Measurements from ENCODE around the gene HDAC5. TPM values are rescaled to one million over a fixed set of nuclear protein-coding genes. Genes with fewer than 3 reads are reported as not detected.

Gene HDAC5
- total RNA-seq, 1 donor from 2014 or later = 81.4 TPM

GRCh38 chr17:44076716-44077594 is 46.5 kb downstream of the HDAC5 start:
- ATAC-seq = no peak
- intact Hi-C loops (cut with micrococcal nuclease) = no loop called here
- no peak for DNase-seq

- ATAC-seq (no peak), DNase-seq (no peak)
- intact Hi-C loops (cut with micrococcal nuclease) = no loop called here
These were observed 47.7 kb downstream of the HDAC5 start for GRCh38 chr17:44075598-44076293.

- DNase-seq (no peak), ATAC-seq (no peak)
- intact Hi-C loops (cut with micrococcal nuclease) = no loop called here
These were observed 48.5 kb downstream of the HDAC5 start for GRCh38 chr17:44074911-44075285.

GRCh38 chr17:44074231-44074910 is 49.1 kb downstream of the HDAC5 start:
- DNase-seq (no peak), ATAC-seq (no peak)
- intact Hi-C loops (cut with micrococcal nuclease) = no loop called here

- DNase-seq (no peak), ATAC-seq (no peak)
- intact Hi-C loops (cut with micrococcal nuclease) = no loop called here
These were observed 51.7 kb downstream of the HDAC5 start for GRCh38 chr17:44071772-44072171.

GRCh38 chr17:44071198-44071520 is 52.3 kb downstream of the HDAC5 start:
- no peak for ATAC-seq
- intact Hi-C loops (cut with micrococcal nuclease) = no loop called here
- no peak for DNase-seq

- intact Hi-C loops (cut with micrococcal nuclease) = no loop called here
- ATAC-seq = peak; percentile 93
- DNase-seq = peak; percentile 96
These were observed 52.8 kb downstream of the HDAC5 start, which contains the start of gene G6PC3 for GRCh38 chr17:44070455-44071197. Gene G6PC3, plus strand, starts transcription at chr17:44070735. Its CDS starts 231 bp downstream, at chr17:44070966.

- intact Hi-C loops (cut with micrococcal nuclease) = loop anchor here (10.0 kb wide), 1 partner anchor 55 kb away; the partner anchor contains the start of gene HDAC5
- DNase-seq = no peak
- ATAC-seq = no peak
These were observed 53.4 kb downstream of the HDAC5 start for GRCh38 chr17:44069974-44070454.

- intact Hi-C loops (cut with micrococcal nuclease) = loop anchor here (10.0 kb wide), 1 partner anchor 57 kb away; the partner anchor contains the start of gene HDAC5
- ATAC-seq (no peak), DNase-seq (no peak)
These were observed 55.9 kb downstream of the HDAC5 start for GRCh38 chr17:44067545-44067940.

- peak; percentile 82 for ATAC-seq
- intact Hi-C loops (cut with micrococcal nuclease) = loop anchor here (10.0 kb wide), 1 partner anchor 58 kb away; the partner anchor contains the start of gene HDAC5
- DNase-seq = peak; percentile 95
These were observed 57.1 kb downstream of the HDAC5 start, which contains the start of gene LSM12 for GRCh38 chr17:44066204-44066930. Gene LSM12, minus strand, starts transcription at chr17:44066671. Its CDS starts 84 bp downstream, at chr17:44066587.

- intact Hi-C loops (cut with micrococcal nuclease) = loop anchor here (10.0 kb wide), 1 partner anchor 59 kb away; the partner anchor contains the start of gene HDAC5
- ATAC-seq = no peak
- no peak for DNase-seq
These were observed 57.7 kb downstream of the HDAC5 start for GRCh38 chr17:44065668-44066203.

GRCh38 chr17:44063704-44064639 is 59.5 kb downstream of the HDAC5 start:
- DNase-seq (no peak), ATAC-seq (no peak)
- intact Hi-C loops (cut with micrococcal nuclease) = loop anchor here (10.0 kb wide), 1 partner anchor 61 kb away; the partner anchor contains the start of gene HDAC5

GRCh38 chr17:44062871-44063270 is 60.6 kb downstream of the HDAC5 start:
- no peak for ATAC-seq
- intact Hi-C loops (cut with micrococcal nuclease) = loop anchor here (10.0 kb wide), 1 partner anchor 62 kb away; the partner anchor contains the start of gene HDAC5
- no peak for DNase-seq

- no peak for DNase-seq
- intact Hi-C loops (cut with micrococcal nuclease) = loop anchor here (10.0 kb wide), 1 partner anchor 63 kb away; the partner anchor contains the start of gene HDAC5
- ATAC-seq = no peak
These were observed 62.0 kb downstream of the HDAC5 start for GRCh38 chr17:44061446-44061845.

- DNase-seq (no peak), ATAC-seq (no peak)
- intact Hi-C loops (cut with micrococcal nuclease) = no loop called here
These were observed 64.1 kb downstream of the HDAC5 start for GRCh38 chr17:44059101-44059892.
